SHP77 (cell line): Measurements from ENCODE around the gene MEF2D.

Source experiments
- DNase-seq, 2 experiments: peaks; one replicate each; lab custom pipeline; 2025; lab: John Stamatoyannopoulos, UW

Gene MEF2D

DNA sequence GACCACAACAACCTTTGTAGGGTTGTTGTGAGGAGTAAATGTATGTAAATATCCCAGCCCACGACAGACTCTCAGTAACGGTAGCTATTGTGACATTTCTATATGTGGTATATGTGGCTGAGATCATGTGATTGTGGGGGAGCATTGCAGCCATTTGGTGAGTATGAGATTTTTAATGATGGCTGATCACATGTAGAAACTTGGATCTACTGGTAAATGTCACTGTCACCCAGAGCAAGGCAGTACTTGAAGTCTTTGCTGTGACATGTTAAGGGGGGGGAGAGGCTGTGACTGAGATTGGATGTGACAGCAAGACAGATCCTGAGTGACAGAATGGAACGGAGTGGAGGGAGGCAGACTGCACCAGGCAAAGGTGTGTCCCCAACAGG, 23.9 kb upstream of the MEF2D start:
- DNase-seq = no peak

DNA sequence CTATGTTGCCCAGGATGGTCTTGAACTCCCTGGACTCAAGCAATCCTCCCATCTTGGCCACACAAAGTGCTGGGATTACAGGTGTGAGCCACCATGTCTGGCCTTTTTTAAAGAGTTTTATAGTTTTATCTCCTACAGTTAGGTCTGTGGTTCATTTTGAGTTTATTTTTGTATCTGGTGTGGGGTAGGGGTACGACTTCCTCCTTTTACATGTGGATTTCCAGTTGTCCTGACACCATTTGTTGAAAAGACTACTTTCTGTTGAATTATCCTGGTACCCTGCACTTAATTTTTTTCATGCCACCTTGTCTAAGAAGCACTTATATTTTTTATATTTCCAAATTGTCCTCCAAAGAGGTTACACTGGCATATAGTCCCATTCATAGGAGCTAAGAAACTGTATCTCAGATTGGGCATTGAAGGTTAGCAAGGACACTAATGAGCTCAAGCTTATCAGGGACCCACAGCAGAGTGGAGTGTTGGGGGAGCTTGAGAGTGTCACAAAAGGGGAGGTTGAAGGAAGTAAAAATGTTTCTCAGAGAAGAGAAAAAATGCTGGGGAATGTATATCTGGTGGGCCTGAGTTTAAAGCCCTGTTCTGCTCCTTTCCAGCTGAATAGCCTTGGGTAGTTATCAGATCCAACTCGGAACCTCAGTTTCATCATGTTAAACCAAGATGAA, 23.4 kb upstream of the MEF2D start:
- no peak for DNase-seq

- no peak for DNase-seq
Observed at GRCh38 chr1:156522443-156522970, 21.9 kb upstream of the MEF2D start.

- no peak for DNase-seq
Observed at GRCh38 chr1:156517748-156518147, 17.2 kb upstream of the MEF2D start.

DNA sequence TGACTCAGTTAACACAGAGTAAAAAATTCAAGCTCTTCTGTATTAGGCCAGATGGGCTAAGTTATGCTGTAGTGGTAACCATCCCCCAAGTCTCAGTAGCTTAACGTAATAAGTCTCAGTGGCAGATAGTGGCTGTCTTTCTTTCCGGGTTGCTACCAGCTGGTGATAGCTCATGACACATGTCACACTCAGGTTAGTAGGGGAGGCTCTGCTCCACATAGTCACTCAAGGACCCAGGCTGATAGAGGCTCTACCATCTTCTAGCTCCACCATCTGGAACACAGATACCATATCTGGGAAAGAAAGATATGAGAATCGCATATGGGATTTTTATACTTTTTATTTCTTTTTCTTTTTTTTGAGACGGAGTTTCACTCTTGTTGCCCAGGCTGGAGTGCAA, 16.2 kb upstream of the MEF2D start:
- no peak for DNase-seq

DNA sequence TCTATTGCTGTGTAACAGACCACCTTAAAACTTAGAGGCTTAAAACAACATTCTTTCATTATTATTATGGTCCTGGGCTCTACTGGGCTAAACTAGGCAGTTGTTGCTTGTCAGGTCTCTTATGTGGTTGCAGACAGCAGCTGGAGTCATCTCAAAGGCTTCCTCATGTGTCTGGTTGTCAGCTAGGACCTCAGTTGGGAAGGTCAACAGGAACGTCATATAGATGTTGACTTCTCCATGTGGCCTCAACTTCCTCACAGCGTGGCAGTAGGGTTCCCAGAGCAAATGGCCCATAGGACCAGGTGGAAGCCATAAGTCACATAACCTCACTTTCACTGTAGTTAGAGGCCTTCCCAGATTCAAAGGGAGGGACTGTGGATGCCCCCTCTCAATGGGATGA, 15.4 kb upstream of the MEF2D start:
- no peak for DNase-seq

GRCh38 chr1:156513185-156513584, 12.6 kb upstream of the MEF2D start:
- DNase-seq = no peak

GRCh38 chr1:156511644-156512043, 11.1 kb upstream of the MEF2D start:
- DNase-seq = no peak

DNA sequence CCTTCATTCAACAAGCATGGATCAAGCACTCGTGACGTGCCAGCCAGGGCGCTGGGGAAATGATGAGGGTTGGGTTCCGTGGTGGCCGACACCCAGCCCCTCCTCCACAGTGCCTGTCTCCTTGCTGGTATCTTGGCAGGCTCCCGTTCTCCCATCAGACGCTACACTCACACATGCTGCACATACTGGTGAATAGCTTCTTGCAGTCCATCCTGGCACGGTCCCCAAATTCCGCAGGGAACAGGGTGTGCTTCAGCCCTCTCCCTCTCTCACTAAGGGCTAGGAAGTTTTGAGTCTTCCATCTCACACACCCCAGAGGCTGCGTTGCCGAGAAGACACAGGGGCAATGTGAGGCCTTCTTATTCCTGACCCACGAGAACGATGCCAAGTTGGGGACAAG, 10.1 kb upstream of the MEF2D start:
- DNase-seq = no peak

- peak in 1 of 2 experiments; percentile 34 for DNase-seq
Observed at GRCh38 chr1:156509424-156510034, 9.0 kb upstream of the MEF2D start.

- no peak for DNase-seq
Observed at GRCh38 chr1:156508955-156509234, 8.3 kb upstream of the MEF2D start.

GRCh38 chr1:156508205-156508954, 7.8 kb upstream of the MEF2D start:
- no peak for DNase-seq

- DNase-seq = no peak
Observed at GRCh38 chr1:156506450-156506849, 5.9 kb upstream of the MEF2D start.

GRCh38 chr1:156505679-156506298, 5.2 kb upstream of the MEF2D start:
- no peak for DNase-seq

DNA sequence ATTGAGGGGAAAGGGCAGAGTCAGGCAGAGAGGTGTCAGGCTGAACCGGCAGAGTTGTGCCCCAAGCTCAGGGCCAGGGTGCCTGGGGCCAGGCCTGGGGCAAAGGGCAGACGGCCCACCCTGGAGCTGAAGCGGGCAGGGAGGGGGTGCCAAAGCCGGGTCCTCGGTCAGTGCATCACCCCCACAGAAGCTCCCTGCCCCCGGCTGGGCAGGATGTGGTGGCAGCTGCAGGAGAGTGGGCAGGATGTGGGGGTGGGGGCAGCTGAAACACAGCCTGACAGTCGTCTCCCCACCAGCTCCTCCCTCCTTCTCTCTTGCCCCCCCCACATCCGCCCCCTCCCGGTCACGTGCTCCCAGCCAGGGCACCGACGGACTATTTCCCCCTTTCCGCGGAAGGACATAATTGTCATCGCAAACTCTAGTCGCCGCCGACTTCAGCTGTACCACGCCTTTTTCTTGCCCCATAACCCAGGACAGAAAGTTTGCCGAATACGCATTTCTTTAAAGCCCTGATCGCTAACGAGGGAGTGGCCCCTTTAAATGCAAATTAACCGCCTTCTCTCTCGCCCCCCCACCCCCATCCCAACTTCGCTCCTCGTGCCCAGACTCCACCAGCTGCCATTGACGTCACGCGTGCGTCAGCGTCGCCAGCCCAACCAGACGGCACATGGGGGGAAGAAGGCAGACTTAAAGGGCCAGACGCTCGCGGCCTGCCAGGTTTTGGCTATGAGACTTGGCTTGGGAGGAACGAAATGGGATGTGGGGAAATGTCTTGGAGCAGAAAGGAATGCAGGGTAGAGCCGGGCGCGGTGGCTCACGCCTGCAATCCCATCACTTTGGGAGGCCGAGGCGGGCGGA, 4.5 kb upstream of the MEF2D start:
- peak; percentile 100 for DNase-seq

- DNase-seq = peak; percentile 90 to 92
Observed at GRCh38 chr1:156504438-156504813, 3.9 kb upstream of the MEF2D start.

DNA sequence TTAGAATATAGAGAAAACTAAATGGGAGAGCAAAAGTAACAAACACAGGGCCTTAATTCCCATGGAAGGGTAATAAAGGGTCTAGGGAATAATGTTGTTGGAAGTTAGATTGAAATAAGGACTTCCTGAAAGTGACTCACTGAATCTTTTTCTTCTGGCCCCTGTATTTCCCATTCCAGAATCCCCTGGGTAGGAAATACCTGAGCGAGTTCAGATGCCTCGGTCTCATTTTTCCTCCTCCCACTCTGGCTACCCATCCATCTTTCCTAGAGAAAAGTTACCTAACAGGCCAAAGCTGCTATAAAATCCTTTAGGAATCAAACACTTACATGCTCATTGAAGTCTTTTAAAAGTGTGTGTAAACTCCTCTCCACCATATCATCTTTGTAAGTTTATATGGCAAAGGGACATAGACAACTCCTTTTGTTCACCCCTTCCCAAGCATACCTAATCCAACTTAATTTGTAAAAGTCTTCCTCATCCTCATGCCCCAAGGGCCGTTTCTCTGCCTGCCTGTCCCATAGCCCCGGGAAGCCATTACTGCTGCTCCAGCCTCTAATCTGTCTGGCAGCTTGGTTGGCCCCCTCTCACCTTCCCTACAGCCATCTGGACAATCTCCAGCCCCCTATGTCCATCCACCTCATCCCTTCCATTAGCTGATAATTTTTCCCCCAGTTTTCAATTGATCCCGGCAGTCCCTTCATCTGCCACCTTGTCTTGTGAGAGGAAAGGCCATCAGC, 3.3 kb upstream of the MEF2D start:
- no peak for DNase-seq

- peak; percentile 58 to 81 for DNase-seq
Observed at GRCh38 chr1:156502894-156503697, 2.5 kb upstream of the MEF2D start.

GRCh38 chr1:156502391-156502893, 1.9 kb upstream of the MEF2D start:
- no peak for DNase-seq
